Brain microvascular endothelial cell (primary cell): ENCODE data around the gene PANK2.

Source experiments
- DNase-seq: peaks from one replicate; pipeline ENCODE4 v3.0.0-alpha.2; 2020
- H3K27ac ChIP-seq: fragments of 250-450 bp; sonication (Bioruptor Pico); 2 replicates; pipeline ENCODE4 v1.5.1; 2020; ENCODE audit warnings: mild to moderate bottlenecking, moderate library complexity
- H3K27me3 ChIP-seq: fragments of 250-450 bp; sonication (Bioruptor Pico); replicated peaks from 2 replicates; pipeline ENCODE4 v1.5.1; 2020; ENCODE audit warnings: mild to moderate bottlenecking
- H3K36me3 ChIP-seq: fragments of 250-450 bp; sonication (Bioruptor Pico); replicated peaks from 2 replicates; pipeline ENCODE4 v1.5.1; 2020; ENCODE audit warnings: mild to moderate bottlenecking
- H3K4me3 ChIP-seq: 2 replicates; pipeline ENCODE4 v1.5.1; 2011; ENCODE audit warnings: low read depth, mild to moderate bottlenecking, control low read depth, low read length, moderate library complexity
- CTCF ChIP-seq: IDR thresholded peaks from 2 replicates; pipeline ENCODE4 v1.5.1; 2011; ENCODE audit warnings: low read depth, mild to moderate bottlenecking, moderate library complexity, low read length, control low read depth, inconsistent platforms; ENCODE audit errors: missing control alignments
- in situ Hi-C: cut with HindIII; loops from 2 replicates; pipeline ENCODE4 v1.10.0; 2017; ENCODE audit warnings: low sequenced_read_pairs, low pct_ligation_motif_present

PANK2 gene

GRCh38 chr20:3908667-3909066 lies 19.5 kb downstream of the PANK2 start:
- in situ Hi-C loops, result loop anchor here (25.0 kb wide), 1 partner anchor 179 kb away; no protein-coding TSS in a partner anchor
- H3K4me3 ChIP-seq, result no peak overlapping the region
- peaks cover 43% of the 10 kb centered on the region for H3K36me3 ChIP-seq
- no peaks in the 10 kb centered on the region for H3K27me3 ChIP-seq
- no peak for DNase-seq
- no peak overlapping the region for H3K27ac ChIP-seq
- TF ChIP-seq CTCF, result no peak

GRCh38 chr20:3909952-3910366 lies 20.8 kb downstream of the PANK2 start:
- Histone ChIP-seq H3K27ac (no peak overlapping the region), H3K36me3 (peaks cover 53% of the 10 kb centered on the region), H3K27me3 (no peaks in the 10 kb centered on the region), H3K4me3 (no peak overlapping the region)
- no peak for DNase-seq
- in situ Hi-C loops, result loop anchor here (25.0 kb wide), 1 partner anchor 177 kb away; no protein-coding TSS in a partner anchor
- TF ChIP-seq CTCF, result no peak

- DNase-seq, result no peak
- H3K36me3 ChIP-seq, result peaks cover 57% of the 10 kb centered on the region
- in situ Hi-C loops, result loop anchor here (25.0 kb wide), 1 partner anchor 176 kb away; no protein-coding TSS in a partner anchor
- no peaks in the 10 kb centered on the region for H3K27me3 ChIP-seq
- H3K4me3 ChIP-seq, result no peak overlapping the region
- no peak overlapping the region for H3K27ac ChIP-seq
- no peak for TF ChIP-seq CTCF
These were observed 21.7 kb downstream of the PANK2 start for GRCh38 chr20:3910853-3911252.

- no peak overlapping the region for H3K27ac ChIP-seq
- no peak overlapping the region for H3K4me3 ChIP-seq
- in situ Hi-C loops, result loop anchor here (25.0 kb wide), 1 partner anchor 175 kb away; no protein-coding TSS in a partner anchor
- peaks cover 57% of the 10 kb centered on the region for H3K36me3 ChIP-seq
- DNase-seq, result no peak
- H3K27me3 ChIP-seq, result no peaks in the 10 kb centered on the region
- TF ChIP-seq CTCF, result no peak
These were observed 22.8 kb downstream of the PANK2 start for GRCh38 chr20:3911956-3912355.

- in situ Hi-C loops, result loop anchor here (25.0 kb wide), 1 partner anchor 173 kb away; no protein-coding TSS in a partner anchor
- TF ChIP-seq CTCF, result no peak
- Histone ChIP-seq H3K27ac (no peak overlapping the region), H3K27me3 (no peaks in the 10 kb centered on the region), H3K4me3 (no peak overlapping the region), H3K36me3 (peaks cover 52% of the 10 kb centered on the region)
- no peak for DNase-seq
These were observed 25.3 kb downstream of the PANK2 start for GRCh38 chr20:3914446-3914845.

GRCh38 chr20:3915691-3916090 lies 26.5 kb downstream of the PANK2 start:
- Histone ChIP-seq H3K27me3 (no peaks in the 10 kb centered on the region), H3K27ac (no peak overlapping the region), H3K36me3 (peaks cover 51% of the 10 kb centered on the region), H3K4me3 (no peak overlapping the region)
- DNase-seq, result no peak
- in situ Hi-C loops, result loop anchor here (25.0 kb wide), 1 partner anchor 172 kb away; no protein-coding TSS in a partner anchor
- no peak for TF ChIP-seq CTCF
